HepG2 (cell line): ENCODE results near the gene UBL7. TPM values are rescaled to one million over a fixed set of nuclear protein-coding genes. Genes with fewer than 3 reads are reported as not detected.

Source experiments
- CEBPG ChIP-seq: IDR thresholded peaks from 2 replicates; pipeline ENCODE4 v1.6.1; 2016
- CEBPZ ChIP-seq: IDR thresholded peaks from 2 replicates; pipeline ENCODE4 v1.6.1; 2012; ENCODE audit warnings: low read length, improper control_type of control experiment
- DMAP1 ChIP-seq: IDR thresholded peaks from 2 replicates; pipeline ENCODE4 v1.6.1; 2016
- GATA4 ChIP-seq: sonication (generic); IDR thresholded peaks from 2 replicates; pipeline ENCODE4 v1.6.1; 2016; ENCODE audit warnings: antibody characterized with exemption, low read depth, borderline replicate concordance
- HNF1A ChIP-seq, 2 experiments: sonication (generic) in 1 of 2; formaldehyde crosslinking in 1 of 2; IDR thresholded peaks; 2 replicates each; pipeline versions ENCODE4 v1.4.0 to v1.6.1; 2016 to 2020; ENCODE audit warnings: borderline replicate concordance in 1 of 2, low read depth in 1 of 2, mild to moderate bottlenecking in 1 of 2, missing genetic modification reagents in 1 of 2
- HNF1B ChIP-seq: sonication (generic); formaldehyde crosslinking; IDR thresholded peaks from 2 replicates; pipeline ENCODE4 v1.5.1; 2020; ENCODE audit warnings: mild to moderate bottlenecking, moderate library complexity, missing genetic modification reagents
- IKZF4 ChIP-seq: sonication (generic); formaldehyde crosslinking; IDR thresholded peaks from 2 replicates; pipeline ENCODE4 v1.5.1; 2020; ENCODE audit warnings: borderline replicate concordance, mild to moderate bottlenecking, low read depth, missing genetic modification reagents; ENCODE audit errors: not compliant biosample characterization
- KAT8 ChIP-seq: IDR thresholded peaks from 2 replicates; pipeline ENCODE4 v1.6.1; 2016; ENCODE audit warnings: missing genetic modification reagents, missing compliant biosample characterization
- KDM5A ChIP-seq: fragments of 200-600 bp; sonication (generic); IDR thresholded peaks from 2 replicates; pipeline ENCODE4 v1.7.0; 2018; ENCODE audit warnings: antibody characterized with exemption, mild to moderate bottlenecking, low read length, borderline replicate concordance
- TOE1 ChIP-seq: sonication (generic); formaldehyde crosslinking; IDR thresholded peaks from 2 replicates; pipeline ENCODE4 v1.4.0; 2020; ENCODE audit warnings: mild to moderate bottlenecking, missing genetic modification reagents
- YEATS4 ChIP-seq: sonication (generic); formaldehyde crosslinking; IDR thresholded peaks from 2 replicates; pipeline ENCODE4 v1.4.0; 2020; ENCODE audit warnings: missing genetic modification reagents, borderline replicate concordance
- ZSCAN5A ChIP-seq: sonication (generic); formaldehyde crosslinking; IDR thresholded peaks from 2 replicates; pipeline ENCODE4 v1.8.0; 2022; ENCODE audit warnings: mild to moderate bottlenecking, missing genetic modification reagents, borderline replicate concordance
- polyA plus RNA-seq, 8 experiments: library from polyadenylated mRNA; depleted of rRNA in 3 of 8; stranded (reverse) in 7 of 8; unstranded in 1 of 8; fragments of >200 nt; fragmentation: Illumina TruSeq in 4 of 8; extraction: Trizol in 4 of 8; gene quantifications; 2 replicates each; pipeline versions ENCODE4 v1.2.1 to v1.2.3, GENCODE V29; 2011 to 2016; ENCODE audit warnings: low read depth in 4 of 8, missing spikeins in 1 of 8, mixed read lengths in 1 of 8; ENCODE audit not compliant: insufficient read depth in 1 of 8
- total RNA-seq, 5 experiments: library from RNA; depleted of rRNA; stranded (reverse); fragments of >200 nt; fragmentation: Illumina TruSeq; extraction: Trizol; gene quantifications; 2 replicates each; pipeline ENCODE4 v1.2.3, GENCODE V29; 2016; ENCODE audit warnings: low read depth in 1 of 5

UBL7 gene
- total and polyA plus RNA-seq, 2 of the 13 experiments (the other 11 are each of a cell fraction or from before 2014, with no cell fraction given) = 55.0 to 63.5 TPM

GRCh38 chr15:74460871-74461846 lies at the start of gene UBL7 (continued):
- TF ChIP-seq CEBPZ (no peak), KAT8 (CRISPR knock-in tag) (peak; percentile 95), IKZF4 (CRISPR knock-in tag) (no peak), HNF1A (IDR thresholded peaks at IDR 0.05; ENCODE audit: low read depth) (peak; percentile 27; the same call in 1 of the 2 replicates), HNF1A (CRISPR knock-in tag; IDR thresholded peaks at IDR 0.05; ENCODE audit: borderline replicate concordance) (peak; percentile 64; the same call in 1 of the 2 replicates), DMAP1 (CRISPR knock-in tag) (peak; percentile 80), GATA4 (peak; percentile 24; the same call in 1 of the 2 replicates), TOE1 (CRISPR knock-in tag) (peak; percentile 71; the same call in 1 of the 2 replicates), CEBPG (CRISPR knock-in tag) (peak; percentile 15; the same call in 1 of the 2 replicates), YEATS4 (CRISPR knock-in tag) (peak; percentile 86), ZSCAN5A (CRISPR knock-in tag) (no peak; the same call in 1 of the 2 replicates), HNF1B (CRISPR knock-in tag) (peak; percentile 91; the same call in 1 of the 2 replicates), KDM5A (peak; percentile 69; the same call in 1 of the 2 replicates)
